Smooth muscle cell (in vitro differentiated cells): ENCODE results near the gene ITPK1. TPM values are rescaled to one million over a fixed set of nuclear protein-coding genes. Genes with fewer than 3 reads are reported as not detected.

ENCODE experiments used
- DNase-seq: peaks from one replicate; lab custom pipeline; 2025; ENCODE audit not compliant: unreplicated experiment; lab: John Stamatoyannopoulos, UW
- H2AFZ ChIP-seq: fragments of 200-600 bp; sonication (generic); 2 replicates; pipeline ENCODE4 v1.6.0; 2016; ENCODE audit warnings: antibody characterized with exemption, low read depth, mild to moderate bottlenecking
- H3F3A ChIP-seq: fragments of 200-600 bp; sonication (generic); 2 replicates; pipeline ENCODE4 v1.6.0; 2017; ENCODE audit warnings: antibody characterized with exemption, low read depth
- H3K27ac ChIP-seq: fragments of 200-600 bp; sonication (generic); 2 replicates; pipeline ENCODE4 v1.5.1; 2016; ENCODE audit warnings: low read depth, mild to moderate bottlenecking
- H3K27me3 ChIP-seq: fragments of 200-600 bp; sonication (generic); 2 replicates; pipeline ENCODE4 v1.6.1; 2016; ENCODE audit warnings: low read depth, mild to moderate bottlenecking
- H3K36me3 ChIP-seq: fragments of 200-600 bp; sonication (generic); 2 replicates; pipeline ENCODE4 v1.5.1; 2016; ENCODE audit warnings: low read depth
- H3K4me1 ChIP-seq: fragments of 200-600 bp; sonication (generic); 2 replicates; pipeline ENCODE4 v1.5.1; 2016; ENCODE audit warnings: low read depth
- H3K4me2 ChIP-seq: fragments of 200-600 bp; sonication (generic); 2 replicates; pipeline ENCODE4 v1.6.0; 2016; ENCODE audit warnings: mild to moderate bottlenecking
- H3K4me3 ChIP-seq: fragments of 200-600 bp; sonication (generic); 2 replicates; pipeline ENCODE4 v1.5.1; 2016; ENCODE audit warnings: mild to moderate bottlenecking
- H3K79me2 ChIP-seq: fragments of 200-600 bp; sonication (generic); 2 replicates; pipeline ENCODE4 v1.6.0; 2016; ENCODE audit warnings: low read depth, mild to moderate bottlenecking
- H3K9ac ChIP-seq: fragments of 200-600 bp; sonication (generic); 2 replicates; pipeline ENCODE4 v1.6.0; 2016; ENCODE audit warnings: low read depth
- H3K9me3 ChIP-seq: fragments of 200-600 bp; sonication (generic); replicated peaks from 2 replicates; pipeline ENCODE4 v1.5.1; 2016; ENCODE audit warnings: low read depth
- H4K20me1 ChIP-seq: fragments of 200-600 bp; sonication (generic); 2 replicates; pipeline ENCODE4 v1.6.0; 2016; ENCODE audit warnings: low read depth
- WGBS: methylation state at CpG from one replicate; pipeline ENCODE4 v1.1.7; 2016; ENCODE audit warnings: low lambda C conversion rate; 5-methylcytosine and 5-hydroxymethylcytosine counted together
- polyA plus RNA-seq: library from polyadenylated mRNA; unstranded; fragments of >200 nt; fragmentation: Nextera tagmentation; extraction: Ambion mirVana; gene quantifications from 2 replicates; pipeline ENCODE4 v1.2.1, GENCODE V29; 2016
- total RNA-seq: library from RNA; depleted of rRNA; stranded (reverse); fragments of >200 nt; gene quantifications from 2 replicates; pipeline ENCODE4 v1.2.3, GENCODE V29; 2014
- TF ChIP-seq, protein P1 (sequence below): fragments of 200-600 bp; sonication (generic); IDR thresholded peaks from 2 replicates; pipeline ENCODE4 v1.5.1; 2017; ENCODE audit warnings: borderline replicate concordance, mild to moderate bottlenecking, antibody characterized with exemption; ENCODE audit not compliant: insufficient read depth, poor library complexity, severe bottlenecking

ITPK1 gene
- total and polyA plus RNA-seq, 2 experiments from 2014 or later: 9.2 to 14.2 TPM

DNA sequence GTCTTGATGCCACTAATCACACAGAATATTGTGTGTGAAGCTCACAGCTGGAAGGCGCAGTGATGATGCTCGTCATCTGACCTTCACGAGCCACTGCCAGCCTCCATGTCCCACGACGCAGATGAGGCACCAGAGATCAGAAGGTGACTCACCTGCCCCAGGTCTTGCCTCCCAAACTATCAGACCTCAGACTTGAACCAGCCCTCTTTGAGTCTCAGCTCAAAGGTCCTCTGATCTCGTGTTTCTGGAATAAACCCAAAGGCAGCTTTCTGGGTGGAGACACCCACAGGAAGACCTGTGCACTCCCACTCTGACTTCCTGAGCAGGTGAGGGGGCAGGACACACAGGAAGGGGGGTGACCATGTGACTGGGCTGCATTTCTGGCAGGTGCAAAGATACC is 212.4 kb downstream of the ITPK1 start:
- 75% methylated on average over 6 of the region's 6 CpGs for WGBS
- Histone ChIP-seq H3F3A (no peaks in the 10 kb centered on the region), H3K9me3 (no peaks in the 10 kb centered on the region), H4K20me1 (no peaks in the 10 kb centered on the region), H3K79me2 (no peaks in the 10 kb centered on the region), H2AFZ (no peak overlapping the region), H3K27ac (no peak overlapping the region), H3K36me3 (no peaks in the 10 kb centered on the region), H3K4me2 (no peak overlapping the region), H3K27me3 (peaks cover 30% of the 10 kb centered on the region), H3K9ac (no peak overlapping the region), H3K4me1 (no peaks in the 10 kb centered on the region), H3K4me3 (no peak overlapping the region)
- no peak for DNase-seq
- TF ChIP-seq, protein P1, sequence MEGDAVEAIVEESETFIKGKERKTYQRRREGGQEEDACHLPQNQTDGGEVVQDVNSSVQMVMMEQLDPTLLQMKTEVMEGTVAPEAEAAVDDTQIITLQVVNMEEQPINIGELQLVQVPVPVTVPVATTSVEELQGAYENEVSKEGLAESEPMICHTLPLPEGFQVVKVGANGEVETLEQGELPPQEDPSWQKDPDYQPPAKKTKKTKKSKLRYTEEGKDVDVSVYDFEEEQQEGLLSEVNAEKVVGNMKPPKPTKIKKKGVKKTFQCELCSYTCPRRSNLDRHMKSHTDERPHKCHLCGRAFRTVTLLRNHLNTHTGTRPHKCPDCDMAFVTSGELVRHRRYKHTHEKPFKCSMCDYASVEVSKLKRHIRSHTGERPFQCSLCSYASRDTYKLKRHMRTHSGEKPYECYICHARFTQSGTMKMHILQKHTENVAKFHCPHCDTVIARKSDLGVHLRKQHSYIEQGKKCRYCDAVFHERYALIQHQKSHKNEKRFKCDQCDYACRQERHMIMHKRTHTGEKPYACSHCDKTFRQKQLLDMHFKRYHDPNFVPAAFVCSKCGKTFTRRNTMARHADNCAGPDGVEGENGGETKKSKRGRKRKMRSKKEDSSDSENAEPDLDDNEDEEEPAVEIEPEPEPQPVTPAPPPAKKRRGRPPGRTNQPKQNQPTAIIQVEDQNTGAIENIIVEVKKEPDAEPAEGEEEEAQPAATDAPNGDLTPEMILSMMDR: no peak

DNA sequence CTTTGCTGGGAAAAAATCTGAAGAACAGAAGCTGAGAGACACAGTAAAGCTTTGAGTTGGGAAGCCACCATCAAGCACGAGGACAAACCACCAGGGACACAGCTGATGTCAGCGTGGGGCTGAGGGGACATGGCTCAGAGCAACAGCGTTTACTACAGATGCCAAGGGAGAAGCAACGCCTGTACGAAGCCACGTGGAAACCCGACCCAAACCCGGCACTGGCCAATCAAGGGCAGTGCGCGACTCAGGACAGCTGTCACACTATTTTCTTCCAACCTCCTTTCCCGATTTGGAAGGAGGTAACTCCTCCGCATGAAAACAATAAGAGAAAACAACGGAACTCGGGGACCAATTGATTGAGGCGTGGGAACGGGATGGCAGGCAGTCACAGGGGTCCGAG is 213.0 kb downstream of the ITPK1 start:
- H3K27ac ChIP-seq: no peak overlapping the region
- WGBS: 48% methylated on average over 17 of the region's 17 CpGs
- no peaks in the 10 kb centered on the region for H3K79me2 ChIP-seq
- TF ChIP-seq, protein P1: no peak
- no peak overlapping the region for H3K9ac ChIP-seq
- H3K4me1 ChIP-seq: no peaks in the 10 kb centered on the region
- peaks cover 30% of the 10 kb centered on the region for H3K27me3 ChIP-seq
- H4K20me1 ChIP-seq: no peaks in the 10 kb centered on the region
- DNase-seq: no peak
- H3K4me3 ChIP-seq: no peak overlapping the region
- no peaks in the 10 kb centered on the region for H3K9me3 ChIP-seq
- no peak overlapping the region for H2AFZ ChIP-seq
- no peaks in the 10 kb centered on the region for H3K36me3 ChIP-seq
- H3K4me2 ChIP-seq: no peak overlapping the region
- H3F3A ChIP-seq: no peaks in the 10 kb centered on the region

DNA sequence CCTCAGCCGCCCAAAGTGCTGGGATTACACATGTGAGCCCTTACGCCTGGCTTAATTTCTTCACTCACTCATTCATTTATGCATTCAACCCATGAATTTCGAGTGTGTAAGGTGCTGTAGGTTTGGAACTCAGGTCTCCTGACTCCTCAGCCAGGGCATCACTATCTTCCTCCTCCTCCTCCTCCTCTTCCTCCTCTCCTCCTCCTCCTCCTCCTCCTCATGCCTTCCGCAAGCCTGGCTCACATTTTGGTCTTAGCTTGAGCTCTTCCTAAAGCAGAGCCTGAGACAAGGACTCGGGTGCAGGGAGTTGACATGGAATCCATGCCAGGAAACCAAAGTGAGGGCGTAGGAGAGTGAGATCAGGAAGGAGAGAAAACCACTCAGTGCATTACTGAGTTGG is 213.5 kb downstream of the ITPK1 start:
- H3K9me3 ChIP-seq: no peaks in the 10 kb centered on the region
- H3K27me3 ChIP-seq: peaks cover 30% of the 10 kb centered on the region
- no peak for DNase-seq
- no peak overlapping the region for H3K27ac ChIP-seq
- no peak overlapping the region for H3K4me2 ChIP-seq
- H3F3A ChIP-seq: no peaks in the 10 kb centered on the region
- H3K36me3 ChIP-seq: no peaks in the 10 kb centered on the region
- H3K79me2 ChIP-seq: no peaks in the 10 kb centered on the region
- H3K9ac ChIP-seq: no peak overlapping the region
- no peak overlapping the region for H2AFZ ChIP-seq
- no peak overlapping the region for H3K4me3 ChIP-seq
- TF ChIP-seq, protein P1: no peak
- no peaks in the 10 kb centered on the region for H4K20me1 ChIP-seq
- H3K4me1 ChIP-seq: no peaks in the 10 kb centered on the region
- whole genome bisulfite sequencing: 87% methylated on average over 6 of the region's 6 CpGs

DNA sequence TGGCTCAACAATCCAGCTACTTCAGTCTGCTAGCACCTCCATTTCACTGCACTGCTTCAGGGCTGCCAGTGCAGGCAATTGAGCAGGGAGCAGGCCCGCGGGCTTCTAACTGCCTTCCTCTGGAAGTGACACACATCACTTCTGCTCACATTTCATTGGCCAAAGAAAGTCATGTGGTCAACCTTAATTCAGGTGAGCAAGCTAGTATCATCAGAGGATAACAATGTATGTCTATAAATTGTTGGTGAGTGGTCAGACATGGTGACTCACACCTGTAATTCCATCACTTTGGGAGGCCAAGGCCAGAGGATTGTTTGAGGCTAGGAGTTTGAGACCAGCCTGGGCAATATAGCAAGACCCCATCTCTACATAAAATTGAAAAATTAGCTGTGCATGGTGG is 215.1 kb downstream of the ITPK1 start:
- Histone ChIP-seq H3F3A (no peaks in the 10 kb centered on the region), H2AFZ (no peak overlapping the region), H3K9me3 (no peaks in the 10 kb centered on the region), H3K4me3 (no peak overlapping the region), H3K9ac (no peak overlapping the region), H3K4me2 (no peak overlapping the region), H3K36me3 (no peaks in the 10 kb centered on the region), H3K27ac (no peak overlapping the region), H3K4me1 (no peaks in the 10 kb centered on the region), H3K79me2 (no peaks in the 10 kb centered on the region), H4K20me1 (no peaks in the 10 kb centered on the region), H3K27me3 (peaks cover 30% of the 10 kb centered on the region)
- no peak for DNase-seq
- TF ChIP-seq, protein P1: no peak
- WGBS: 94% methylated on average over 2 of the region's 2 CpGs
